ENCODE measurements around the gene PDZD7.

DNA sequence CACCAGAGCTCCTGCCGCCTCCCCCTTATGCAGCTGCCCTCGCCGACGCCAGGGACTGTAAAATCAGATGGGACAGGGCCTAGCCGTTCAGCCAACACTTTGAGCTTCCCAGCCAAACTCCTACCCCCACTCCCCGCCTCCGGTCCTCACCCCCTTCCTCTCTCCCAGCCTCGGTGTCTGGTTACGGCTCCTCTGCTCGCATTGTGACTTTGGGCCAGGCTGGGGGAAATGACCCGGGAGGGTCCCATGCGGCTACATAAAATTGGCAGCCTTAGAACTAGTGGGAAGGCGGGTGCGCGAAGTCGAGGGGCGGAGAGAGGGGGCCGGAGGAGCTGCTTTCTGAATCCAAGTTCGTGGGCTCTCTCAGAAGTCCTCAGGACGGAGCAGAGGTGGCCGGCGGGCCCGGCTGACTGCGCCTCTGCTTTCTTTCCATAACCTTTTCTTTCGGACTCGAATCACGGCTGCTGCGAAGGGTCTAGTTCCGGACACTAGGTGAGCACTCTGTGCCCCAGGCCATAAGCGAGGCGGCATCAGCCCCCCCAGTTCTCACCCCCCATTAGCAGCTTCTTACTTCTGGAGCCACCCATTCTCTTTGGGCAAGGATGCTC, 30.8 kb upstream of the PDZD7 start, which contains the start of gene KAZALD1:
- TF ChIP-seq, protein P1, sequence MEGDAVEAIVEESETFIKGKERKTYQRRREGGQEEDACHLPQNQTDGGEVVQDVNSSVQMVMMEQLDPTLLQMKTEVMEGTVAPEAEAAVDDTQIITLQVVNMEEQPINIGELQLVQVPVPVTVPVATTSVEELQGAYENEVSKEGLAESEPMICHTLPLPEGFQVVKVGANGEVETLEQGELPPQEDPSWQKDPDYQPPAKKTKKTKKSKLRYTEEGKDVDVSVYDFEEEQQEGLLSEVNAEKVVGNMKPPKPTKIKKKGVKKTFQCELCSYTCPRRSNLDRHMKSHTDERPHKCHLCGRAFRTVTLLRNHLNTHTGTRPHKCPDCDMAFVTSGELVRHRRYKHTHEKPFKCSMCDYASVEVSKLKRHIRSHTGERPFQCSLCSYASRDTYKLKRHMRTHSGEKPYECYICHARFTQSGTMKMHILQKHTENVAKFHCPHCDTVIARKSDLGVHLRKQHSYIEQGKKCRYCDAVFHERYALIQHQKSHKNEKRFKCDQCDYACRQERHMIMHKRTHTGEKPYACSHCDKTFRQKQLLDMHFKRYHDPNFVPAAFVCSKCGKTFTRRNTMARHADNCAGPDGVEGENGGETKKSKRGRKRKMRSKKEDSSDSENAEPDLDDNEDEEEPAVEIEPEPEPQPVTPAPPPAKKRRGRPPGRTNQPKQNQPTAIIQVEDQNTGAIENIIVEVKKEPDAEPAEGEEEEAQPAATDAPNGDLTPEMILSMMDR (conservative IDR thresholded peaks at IDR 0.05; ENCODE audit: low read depth, low read length) = no peak
- TF ChIP-seq EZH2 (IDR thresholded peaks at IDR 0.05; ENCODE audit: borderline replicate concordance, low read depth, low read length, poor library complexity, severe bottlenecking) = no peak

Measured in A673 (cell line).